Islet of Langerhans (tissue), 1 donor: ENCODE data around the gene TTC9.
A peak's percentile ranks its signal among the peaks of the same experiment; 100 is the strongest.

Experiments used
- FAIRE-seq: peaks from one replicate; lab custom pipeline; 2011; peaks lifted over from hg19 to GRCh38; lab: Jason Lieb, UNC

Gene TTC9

DNA sequence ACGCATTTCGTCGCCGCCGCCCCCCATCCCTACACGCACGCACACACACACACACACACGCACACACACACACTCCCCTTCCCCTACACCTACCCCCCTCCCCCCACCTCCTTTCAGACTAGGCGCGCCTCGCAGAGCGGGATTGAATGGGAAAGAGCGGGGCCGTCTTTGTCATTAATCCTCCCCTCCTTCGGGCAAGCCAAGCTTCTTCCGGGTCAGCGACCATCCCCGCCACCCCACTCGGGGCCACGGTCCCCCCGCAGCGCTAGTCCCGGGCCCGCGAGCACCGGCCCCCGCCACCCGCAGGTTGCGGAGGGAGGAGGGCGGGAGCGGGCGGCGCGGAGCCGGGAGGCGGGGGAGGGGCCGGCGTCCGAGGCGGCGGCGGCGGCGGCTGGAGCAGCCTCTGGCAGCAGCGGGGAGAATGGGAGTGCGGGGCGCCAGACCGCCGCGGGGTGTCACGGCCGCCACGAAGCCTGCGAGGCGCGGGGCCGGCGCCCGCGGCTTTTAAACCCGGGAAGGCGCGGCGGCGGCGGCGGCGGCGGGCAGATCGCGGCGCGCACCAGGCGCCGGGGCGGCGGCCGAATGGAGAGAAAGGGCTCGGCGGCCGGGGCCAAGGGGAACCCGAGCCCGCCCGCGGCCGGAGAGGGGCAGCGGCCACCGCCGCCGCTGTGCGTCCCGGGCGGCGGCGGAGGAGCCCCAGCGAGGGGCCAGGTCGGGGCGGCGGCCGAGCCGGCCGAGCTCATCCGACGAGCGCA is at the start of gene TTC9:
Gene TTC9, plus strand, starts transcription at position 369 of the 755 bp plus-strand sequence. Its CDS starts 214 bp downstream, at position 583.
- FAIRE-seq = no peak

DNA sequence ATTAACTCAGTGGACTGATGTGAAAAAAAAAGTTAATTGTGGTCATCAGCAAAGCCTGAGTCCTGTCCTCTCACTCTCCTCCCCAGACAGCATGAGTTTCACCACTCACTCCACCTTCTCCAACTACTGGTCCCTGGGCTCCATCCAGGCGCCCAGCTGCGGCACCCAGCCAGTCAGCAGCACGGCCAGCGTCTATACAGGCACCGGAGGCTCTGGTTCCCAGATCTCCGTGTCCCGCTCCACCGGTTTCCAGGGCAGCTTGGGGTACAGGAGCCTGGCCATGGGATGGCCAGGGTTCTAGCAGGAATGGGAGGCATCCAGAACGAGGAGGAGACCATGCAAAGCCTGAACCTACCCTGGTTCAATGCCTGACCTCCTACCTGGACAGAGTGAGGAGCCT is 47.3 kb upstream of the TTC9 start:
- no peak for FAIRE-seq

DNA sequence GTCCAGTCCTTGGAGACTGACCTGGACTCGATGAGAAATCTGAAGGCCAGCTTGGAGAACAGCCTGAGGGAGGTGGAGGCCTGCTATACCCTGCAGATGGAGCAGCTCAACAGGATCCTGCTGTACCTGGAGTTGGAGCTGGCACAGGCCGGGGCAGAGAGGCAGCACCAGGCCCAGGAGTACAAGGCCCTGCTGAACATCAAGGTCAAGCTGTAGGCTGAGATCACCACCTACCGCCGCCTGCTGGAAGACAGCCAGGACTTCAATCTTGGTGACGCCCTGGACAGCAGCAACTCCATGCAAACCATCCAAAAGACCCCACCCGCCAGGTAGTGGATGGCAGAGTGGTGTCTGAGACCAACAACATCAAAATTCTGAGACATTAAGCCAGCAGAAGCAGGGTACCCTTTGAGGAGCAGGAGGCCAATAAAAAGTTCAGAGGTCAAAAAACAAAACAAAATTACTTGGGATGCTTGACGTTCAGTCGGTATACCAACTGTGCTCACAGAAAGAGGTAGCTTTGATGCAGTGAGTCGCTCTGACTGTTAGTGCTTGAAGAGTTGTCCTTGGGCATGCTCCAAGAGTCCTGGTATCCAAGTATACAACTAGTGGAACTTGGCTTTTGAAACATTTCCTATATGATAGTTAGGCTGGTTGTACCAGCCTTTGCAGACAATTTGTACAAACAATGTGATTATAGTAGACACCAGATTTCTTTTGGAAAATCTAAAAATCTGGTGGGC is 46.1 kb upstream of the TTC9 start:
- FAIRE-seq = no peak

DNA sequence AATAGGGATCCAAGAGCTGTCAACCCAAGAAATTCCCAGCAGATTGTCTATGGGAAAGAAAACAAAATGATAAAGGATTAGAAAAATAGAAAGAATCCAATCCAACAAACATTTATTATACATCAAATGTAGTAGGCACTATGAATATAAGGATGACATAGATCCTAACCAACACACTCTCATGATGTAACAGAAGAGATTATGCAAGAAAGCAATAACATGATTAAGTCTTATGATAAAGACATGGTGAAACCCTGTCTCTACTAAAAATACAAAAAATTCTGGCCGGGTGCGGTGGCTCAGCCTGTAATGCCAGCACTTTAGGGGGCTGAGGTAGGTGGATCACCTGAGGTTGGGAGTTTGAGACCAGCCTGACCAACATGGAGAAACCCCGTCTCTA is 44.0 kb upstream of the TTC9 start:
- FAIRE-seq = no peak

DNA sequence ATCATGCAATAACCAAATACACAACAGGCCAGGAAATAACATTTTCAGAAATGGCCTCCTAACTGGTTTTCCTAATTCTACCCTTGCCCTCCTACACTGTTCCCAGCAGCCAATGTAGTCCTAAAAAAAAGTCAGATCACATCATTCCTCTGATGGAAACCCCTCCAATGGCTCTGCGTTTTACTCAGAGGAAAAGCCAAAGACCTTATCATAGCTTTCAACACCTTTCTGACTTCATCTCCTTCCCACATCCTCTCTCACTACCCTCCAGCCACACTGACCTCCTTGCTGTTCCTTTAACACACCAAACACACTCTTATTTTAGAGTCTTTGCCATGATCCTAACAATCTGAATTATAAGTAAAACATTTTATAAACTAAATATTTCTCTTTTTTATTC is 42.4 kb upstream of the TTC9 start:
- FAIRE-seq = no peak

DNA sequence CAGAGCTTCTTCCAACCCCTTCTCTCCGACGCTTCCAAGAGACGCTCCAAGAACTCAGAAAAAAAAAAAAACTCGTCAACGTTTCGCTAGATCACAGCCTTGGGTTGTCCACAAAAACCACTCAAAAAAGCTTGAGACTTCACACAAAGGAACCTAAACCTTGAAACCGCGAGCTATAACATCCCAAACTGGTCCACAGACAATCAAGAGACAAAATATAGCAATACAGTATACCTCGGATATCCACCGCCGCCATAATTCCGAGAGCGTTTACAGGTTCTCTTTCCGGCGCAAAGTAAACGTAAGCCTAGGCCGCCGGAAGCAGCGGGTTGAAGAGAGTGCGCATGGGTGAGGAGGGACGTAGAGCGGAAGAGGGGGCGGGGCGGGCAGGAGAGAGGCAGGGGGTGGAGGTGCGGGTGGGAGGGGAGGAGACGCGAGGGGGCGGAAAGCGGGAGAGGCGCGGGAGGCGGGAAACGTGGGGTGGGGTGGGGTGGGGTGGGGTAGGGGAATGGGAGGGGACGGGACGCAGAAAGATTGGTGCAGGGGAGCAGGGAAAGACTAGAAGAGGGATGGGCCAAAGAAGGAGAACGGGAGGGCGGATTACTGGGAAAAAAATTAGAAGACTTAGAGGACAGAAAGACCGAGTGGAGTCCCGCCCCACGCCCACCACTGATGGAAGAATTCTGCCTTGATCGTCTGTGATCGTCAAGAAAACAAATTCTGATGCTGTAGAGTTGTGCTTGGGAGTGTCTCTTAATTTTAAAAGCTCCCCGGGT is 41.1 kb upstream of the TTC9 start, which contains the start of gene MED6:
Gene MED6, minus strand, starts transcription at position 274 of the 776 bp plus-strand sequence. Its CDS starts 18 bp downstream, at position 256.
- FAIRE-seq = peak; percentile 87

DNA sequence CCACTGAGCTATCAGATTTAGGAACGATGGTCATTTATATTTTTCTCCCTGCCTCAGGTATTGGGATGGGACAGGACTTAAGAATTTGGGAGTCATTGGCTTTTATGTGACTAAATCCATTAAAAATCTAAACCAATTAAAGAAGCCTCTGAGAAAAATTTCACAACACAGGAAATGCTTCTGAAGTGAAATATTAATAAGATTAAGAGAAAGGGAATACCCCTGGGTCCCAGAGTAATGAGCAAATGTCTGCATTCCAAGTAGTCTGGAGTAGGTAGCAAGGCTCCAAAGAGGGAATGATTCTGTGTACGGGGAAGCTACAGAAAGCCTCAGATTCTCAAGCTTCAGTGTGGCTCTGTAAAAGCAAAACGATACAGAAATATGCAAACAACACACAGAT is 40.6 kb upstream of the TTC9 start:
- FAIRE-seq = no peak

DNA sequence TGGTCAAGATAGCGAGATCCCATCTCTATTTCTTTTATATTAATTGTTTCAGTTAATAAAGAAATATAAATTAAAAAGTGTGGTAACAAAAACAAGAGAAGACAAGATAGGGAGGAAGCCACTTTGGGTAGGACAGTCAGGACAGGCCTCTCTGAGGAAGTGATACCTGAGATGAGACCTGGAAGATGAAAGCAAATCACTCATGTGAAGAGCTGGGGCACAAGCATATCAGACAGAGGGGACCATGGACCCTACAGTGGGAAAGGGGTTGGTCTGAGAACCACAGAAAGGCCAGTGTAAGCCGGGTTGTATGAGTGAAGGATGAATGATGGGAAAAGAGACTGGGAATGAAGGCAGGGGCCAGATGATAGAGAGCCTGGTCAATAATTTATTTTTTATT is 39.5 kb upstream of the TTC9 start:
- no peak for FAIRE-seq

DNA sequence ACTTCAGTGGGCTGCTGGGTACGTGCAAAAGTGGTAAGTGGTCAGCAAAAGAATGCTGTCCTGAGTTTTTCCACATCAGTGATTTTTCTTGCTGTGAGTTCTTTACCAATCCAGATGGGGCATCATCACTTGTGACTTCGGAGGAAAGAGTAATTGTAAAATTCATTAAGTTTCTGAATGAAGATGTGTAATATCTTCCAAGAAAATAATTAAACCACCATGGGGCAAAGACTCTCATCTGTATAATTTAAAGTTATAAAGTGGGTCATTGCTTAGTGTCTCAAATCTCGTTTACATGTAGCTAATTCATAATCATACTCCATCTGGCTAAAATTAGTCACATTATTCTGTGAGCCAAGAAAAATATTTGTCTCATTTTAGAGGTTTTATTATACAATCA is 30.5 kb upstream of the TTC9 start:
- no peak for FAIRE-seq

DNA sequence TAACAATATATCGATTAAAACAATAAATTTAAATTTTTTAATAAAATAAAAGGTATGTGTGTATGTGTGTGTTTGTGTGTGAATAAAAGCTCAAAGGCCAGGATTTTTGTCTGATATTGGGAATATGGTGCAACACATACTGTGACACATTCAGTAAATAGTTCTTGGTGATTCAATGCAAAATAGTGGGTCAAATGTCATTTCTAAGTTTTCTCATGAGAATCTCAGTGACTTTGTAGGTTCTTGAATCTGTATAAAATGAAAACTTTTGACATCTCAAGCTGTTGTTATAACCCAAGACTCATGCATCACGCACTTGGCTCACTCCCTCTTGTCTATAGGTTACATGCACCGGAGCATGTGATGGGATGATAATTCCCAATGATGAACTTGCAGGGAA is 25.1 kb upstream of the TTC9 start:
- FAIRE-seq = no peak

DNA sequence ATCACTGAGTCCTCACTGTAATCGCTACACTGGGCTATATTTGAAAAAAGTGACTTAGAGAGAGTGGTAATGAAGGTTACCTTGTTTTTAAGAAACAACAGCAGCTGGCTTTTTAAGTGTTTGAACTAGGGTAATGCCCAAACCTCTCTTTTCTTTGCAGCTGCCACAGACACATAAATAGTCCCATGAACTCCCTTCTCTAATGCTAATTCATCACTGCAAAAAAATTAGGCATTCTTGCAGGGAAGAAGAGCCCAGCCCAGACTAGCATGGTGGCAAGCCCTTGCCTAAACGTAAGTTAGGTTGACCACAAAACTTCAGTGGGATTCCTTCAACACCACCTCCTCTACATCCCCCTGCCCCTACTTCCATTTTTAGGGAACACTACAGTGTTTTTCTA is 23.4 kb upstream of the TTC9 start:
- no peak for FAIRE-seq

DNA sequence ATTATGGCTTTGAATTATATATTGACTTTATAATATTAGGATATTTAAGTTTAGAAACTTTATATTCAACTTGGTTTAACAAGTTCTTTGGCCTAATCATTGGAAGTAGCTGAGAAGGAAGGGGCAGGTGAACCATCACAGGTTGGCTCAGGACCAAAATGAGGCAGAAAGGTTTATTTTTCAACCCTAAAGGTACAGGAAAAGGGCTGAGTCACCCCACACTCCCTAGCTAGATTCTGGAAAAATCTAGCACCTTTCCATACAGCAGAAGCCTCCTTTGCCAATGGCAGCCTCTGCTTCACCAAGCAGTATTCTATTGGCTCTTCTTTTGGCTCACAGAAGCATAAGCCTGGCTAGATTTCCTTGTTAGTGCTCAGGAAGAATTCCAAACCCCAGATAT is 22.0 kb upstream of the TTC9 start:
- no peak for FAIRE-seq

DNA sequence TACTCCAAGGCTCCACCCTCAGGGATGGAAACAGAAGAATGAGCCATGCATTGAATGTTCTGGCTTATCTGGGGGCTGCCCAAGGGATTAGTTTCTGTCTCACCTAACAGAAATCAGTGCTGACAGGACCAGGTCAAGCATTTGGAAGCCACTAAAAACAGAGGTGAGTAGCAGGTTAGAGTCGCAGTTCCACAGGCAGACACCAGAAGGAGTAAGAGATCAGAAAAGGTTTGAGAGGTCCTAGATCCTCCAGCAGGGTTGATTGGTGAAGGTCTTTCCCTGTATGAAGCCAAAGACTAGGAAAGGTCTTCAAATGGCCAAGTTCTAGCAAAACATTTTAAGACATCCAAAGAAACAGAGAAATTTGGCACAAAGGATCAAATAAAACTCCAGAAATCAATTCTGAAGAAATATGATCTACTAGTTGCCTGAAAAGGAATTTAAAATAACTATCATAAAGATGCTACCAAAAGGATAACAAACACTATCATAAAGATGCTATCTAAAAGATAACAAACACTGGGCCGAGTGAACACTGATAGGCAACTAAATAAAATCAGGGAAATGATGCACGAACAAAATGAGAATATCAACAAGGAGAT is 19.5 kb upstream of the TTC9 start:
- FAIRE-seq = peak; percentile 21

DNA sequence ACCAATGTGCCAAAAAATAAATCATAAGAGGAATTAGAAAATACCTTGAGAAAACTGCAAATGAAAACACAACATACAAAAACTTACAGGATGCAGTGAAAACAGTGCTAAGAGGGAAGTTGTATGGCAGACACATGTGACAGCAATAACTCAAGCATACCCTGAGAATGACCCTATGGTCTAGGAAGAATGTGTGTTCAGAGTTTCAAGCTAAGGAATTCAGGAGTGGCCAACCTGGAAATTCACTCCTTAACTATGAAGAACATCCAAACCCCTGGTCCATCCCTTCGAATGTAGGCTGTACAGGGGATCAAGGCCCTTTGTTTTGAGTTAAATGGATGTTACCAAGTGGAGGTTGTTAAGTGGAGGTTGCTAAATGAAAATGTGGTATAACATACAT is 16.7 kb upstream of the TTC9 start:
- FAIRE-seq = no peak

DNA sequence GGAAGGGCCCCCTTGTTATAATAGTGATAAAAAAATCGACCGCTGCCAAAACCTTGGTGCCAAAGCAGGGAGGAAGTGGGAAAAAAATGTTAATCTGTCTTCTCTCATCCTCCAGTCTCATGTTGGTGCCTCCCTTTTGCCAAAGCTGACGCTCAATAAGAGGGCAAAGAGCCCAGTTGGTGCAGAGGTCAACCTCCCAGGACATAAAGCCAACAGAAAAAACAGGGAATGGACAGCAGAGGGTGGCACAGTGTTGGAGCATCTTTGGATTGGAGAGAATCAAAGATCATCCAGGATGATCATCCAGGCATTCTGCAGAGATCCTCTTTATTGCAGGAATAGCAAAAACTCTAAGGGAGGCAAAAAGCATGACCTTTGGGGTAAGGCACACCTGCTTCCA is 9.8 kb upstream of the TTC9 start:
- no peak for FAIRE-seq

DNA sequence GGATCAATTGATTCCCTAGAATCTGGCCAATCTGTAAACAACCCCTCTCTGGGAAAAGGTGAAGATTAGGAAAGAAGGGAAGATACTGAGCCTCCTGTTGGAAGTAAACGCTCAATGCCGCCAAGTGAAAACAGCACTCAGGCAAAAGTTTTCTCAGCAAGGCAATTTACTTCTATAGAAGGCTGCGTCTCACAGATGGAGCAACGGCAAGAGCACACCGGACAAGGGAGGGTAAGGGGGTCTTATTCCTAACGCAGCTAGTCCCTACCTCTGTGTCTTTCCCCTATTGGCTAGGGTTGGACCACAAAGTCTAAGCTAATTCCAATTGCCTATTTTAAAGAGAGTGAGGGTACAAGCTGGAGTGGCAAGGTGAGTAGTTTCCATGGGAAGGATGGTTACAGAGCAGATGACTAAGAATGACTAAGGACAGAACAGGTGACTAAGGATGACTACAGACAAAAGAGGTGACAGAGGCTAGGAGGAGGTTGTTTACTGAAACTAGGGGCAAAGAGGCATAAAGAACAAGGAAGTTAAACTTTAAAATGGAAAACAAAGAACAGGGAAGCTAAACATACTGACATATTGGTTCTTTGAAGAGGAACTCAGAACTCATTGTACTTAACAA is 5.6 kb upstream of the TTC9 start:
- FAIRE-seq = no peak

DNA sequence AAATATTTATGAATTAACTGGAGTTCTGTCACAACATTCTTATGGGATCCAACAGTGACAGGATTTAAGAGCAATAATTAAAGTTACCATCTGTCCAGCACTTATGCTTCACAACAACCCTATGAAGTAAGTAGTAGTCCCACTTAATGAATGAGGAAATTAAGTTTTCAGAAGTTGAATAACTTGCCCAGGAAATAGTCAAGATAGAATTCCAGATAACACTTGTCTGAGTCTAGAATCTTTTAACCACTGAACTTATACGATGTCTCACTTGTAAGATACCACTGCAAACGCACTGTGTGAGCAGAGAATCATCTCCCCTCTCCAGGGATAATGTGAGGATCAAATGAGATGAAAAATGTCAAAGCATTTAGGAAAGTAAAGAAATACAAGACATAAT is 3.3 kb upstream of the TTC9 start:
- no peak for FAIRE-seq

DNA sequence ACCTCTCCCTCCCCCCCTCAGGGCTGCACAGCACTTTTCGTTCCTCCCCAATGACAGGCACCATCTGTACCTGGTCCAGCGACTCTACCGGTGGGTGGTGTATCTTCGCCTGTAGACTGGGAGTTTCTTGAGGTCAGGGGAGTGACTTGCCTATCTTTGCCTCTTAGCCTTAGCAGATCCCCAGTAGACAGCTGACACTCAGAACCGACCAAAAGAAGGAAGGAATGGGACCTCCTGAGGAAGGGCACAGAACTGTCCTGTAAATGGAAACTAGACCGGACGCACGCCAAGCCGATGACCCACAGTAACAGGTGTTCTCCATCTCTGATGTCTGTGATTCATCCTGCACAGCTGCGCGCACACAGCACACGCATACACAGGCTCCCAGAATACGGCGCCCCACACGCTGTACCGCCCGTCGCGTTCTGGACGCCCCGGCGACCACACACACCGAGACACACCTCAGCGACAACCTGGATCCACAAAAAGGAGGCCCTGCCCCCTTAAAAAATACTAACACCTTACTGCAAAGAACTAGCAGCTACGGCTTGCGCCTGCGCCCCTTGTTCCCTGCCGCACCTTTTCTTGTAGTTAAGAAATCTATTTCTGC is 673 bp upstream of the TTC9 start:
- FAIRE-seq = no peak

DNA sequence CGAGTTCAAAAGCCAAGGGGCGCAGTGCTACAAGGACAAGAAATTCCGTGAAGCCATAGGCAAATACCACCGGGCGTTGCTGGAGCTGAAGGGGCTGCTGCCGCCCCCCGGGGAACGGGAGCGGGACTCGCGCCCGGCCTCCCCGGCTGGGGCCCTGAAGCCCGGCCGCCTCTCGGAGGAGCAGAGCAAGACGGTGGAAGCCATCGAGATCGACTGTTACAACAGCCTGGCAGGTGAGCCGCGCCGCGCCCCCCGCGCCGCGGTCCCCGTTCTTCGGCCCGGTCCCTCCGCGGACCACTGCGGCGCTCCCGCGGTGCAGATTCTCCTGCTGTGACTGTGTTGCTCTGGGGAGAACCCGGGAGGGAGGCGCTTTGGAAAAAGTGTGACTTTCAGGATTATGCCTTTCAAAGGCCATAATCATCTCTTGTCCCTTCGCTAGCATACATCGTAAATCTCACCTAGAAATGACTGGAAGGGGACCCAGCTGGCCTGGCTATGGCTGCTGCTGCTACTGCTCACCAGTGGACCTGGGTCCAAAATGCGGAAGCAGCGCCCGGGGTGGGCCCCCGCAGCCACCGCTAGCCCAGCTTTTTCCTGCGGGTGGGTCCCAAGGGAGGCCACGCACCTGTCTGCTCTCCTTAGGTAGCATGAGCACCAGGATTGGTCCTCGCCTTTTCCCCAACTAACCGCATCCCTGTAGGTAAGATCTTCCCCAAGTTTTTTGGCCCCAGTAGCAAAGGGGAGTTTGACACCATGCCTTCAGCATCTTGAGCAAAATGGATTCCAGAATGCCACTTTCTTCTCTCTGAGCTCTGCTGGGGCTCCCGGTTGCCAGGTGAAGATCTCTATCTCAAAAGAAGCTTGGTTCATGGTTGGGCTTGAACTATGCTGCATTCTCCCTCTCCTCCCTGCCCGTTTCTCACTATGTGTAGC is 853 bp downstream of the TTC9 start:
- no peak for FAIRE-seq

DNA sequence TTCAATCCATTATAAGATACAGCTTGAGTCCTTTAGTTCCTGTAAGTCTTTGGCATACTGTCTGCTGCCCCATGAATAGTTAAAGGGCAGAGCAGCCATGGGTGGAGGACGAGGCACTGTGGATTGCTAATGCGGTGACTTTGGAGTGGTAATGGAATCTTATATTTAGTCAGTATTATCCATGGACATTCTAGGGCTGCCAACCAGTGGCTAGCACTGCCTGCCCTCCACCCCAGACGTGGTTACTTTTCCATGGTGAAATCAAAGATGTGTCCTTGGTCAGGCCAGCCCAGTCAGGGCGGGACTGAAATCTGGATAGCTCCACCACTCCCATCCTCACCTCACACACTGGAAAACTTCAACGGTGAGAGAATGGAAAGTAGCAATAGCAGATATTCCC is 2.3 kb downstream of the TTC9 start:
- FAIRE-seq = no peak

DNA sequence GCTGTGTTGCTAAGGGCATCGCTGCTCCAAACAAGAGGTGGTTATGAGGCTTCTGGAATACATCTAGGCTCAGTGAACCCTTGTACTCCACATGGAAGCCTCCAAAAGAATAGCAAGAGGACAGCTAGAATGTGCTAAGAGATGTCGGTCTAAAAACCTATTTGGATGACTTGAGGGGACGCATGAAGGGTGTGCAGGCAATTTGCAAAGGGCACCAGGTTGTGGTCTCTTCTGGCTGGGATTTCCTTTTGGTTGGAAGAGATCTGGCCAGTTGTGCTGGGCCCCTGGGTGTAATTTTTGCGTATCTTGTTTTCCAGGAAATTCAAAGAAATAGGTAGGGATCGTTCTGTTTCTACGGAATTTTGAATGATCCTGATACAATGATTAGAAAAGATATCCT is 4.2 kb downstream of the TTC9 start:
- no peak for FAIRE-seq
